T-helper 2 cell treated with Interferon-gamma antibody and Interleukin-4, amounts not matched to agents 100 ng/mL and 5 ng/mL, for 36 hours (primary cell): ENCODE results near the gene PTH1R. TPM values are rescaled to one million over a fixed set of nuclear protein-coding genes. Genes with fewer than 3 reads are reported as not detected.

Experiments used
- intact Hi-C: fragments of 100-400 bp; cut with micrococcal nuclease; formaldehyde crosslinking; loops from one replicate; pipeline ENCODE4 v1.15.1; 2023
- total RNA-seq: library from RNA; stranded (reverse); gene quantifications from 2 replicates; pipeline ENCODE4 v1.2.3, GENCODE V29; 2022

PTH1R gene
- total RNA-seq, 1 donor from 2014 or later: not detected

DNA sequence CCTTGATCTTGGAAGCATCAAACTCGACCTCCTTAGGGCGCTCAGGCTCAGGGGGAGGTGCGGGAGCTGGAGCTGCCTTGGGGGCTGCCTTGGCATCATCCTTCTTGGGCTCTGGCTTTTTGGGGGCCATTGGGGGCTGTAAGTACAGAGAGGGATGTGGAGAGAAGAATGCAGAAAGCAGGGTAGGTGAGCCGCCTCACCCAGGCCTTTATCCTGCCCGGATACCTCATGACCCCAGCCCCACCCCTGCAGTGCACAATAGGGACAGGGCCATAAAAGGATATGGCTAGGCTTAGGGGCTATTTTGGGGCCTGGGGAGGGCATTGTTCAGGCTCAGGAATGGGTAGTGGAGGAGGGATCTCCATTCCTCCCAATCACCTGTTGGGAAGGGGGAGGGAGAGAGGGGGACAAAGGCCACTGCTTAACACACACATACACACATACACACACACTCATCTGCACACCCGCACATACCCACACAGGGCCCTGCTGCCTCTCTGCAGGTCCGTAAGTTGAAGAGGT, 14.2 kb upstream of the PTH1R start, which contains the start of gene MYL3:
MYL3 (minus strand) TSS at position 184 of the 522 bp plus-strand sequence; CDS start at position 130, 54 bp downstream.
- intact Hi-C loops: no loop called here

DNA sequence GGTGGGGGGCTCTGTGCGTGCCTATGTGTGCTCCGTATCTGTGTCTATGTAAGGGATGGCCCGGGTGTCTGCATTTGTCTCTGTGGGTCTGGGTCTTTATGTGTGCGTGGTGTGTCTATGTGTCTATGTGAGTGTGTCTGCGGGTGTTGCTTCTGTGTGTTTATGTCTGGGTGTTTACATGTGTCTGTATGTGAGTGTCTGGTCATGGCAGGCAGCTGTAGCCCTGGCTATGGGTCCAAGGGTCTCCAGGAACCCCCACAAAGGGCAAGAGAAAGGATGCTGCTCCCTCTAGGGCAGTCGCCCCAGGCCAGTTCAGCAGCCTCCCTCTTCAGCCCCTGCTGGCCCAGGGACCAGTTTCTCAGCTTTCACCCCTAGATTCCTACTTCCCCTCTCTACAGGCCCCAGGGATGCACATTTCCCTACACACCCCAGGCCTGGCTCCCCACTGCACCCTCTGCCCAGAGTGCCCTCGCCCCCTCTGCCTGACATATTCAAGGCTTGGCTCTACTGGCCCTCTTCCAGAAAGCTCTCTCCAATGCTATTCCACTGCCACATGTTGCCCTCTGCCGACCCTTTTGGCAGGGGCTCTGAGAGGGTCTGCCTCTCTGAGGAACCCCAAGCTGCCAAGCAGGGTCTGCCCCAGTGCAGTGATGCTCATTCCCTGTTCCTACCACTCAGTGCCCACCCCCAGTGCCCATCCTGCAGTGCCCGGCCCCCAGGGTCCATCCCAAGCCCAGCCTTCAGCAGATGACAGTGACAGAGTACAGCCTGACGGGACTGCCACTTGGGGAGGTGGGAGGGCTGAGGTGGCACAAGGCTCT, 13.2 kb upstream of the PTH1R start:
- intact Hi-C loops: no loop called here

DNA sequence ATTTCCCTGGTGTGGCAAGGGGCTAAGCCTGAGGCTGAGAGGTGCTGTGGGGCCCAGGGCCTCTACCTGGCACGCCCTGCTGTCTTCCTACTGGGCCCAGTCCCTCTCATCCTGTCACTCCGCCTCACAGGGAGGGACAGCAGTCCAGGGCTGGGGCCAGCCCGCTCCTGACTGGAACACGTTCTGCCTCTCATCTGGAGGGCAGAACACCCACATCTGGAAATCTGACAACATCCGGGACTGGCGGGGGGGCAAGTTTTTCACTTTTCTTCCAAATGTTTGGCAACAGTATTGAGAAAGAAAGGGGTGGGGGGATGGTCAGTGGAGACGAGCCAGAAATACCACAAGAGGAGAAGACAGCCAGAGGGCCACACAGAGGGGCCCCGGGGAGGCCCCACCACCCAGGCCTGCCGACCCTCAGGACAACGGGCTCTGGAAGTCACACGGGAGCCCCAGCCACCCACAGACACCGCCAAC, 12.5 kb upstream of the PTH1R start:
- intact Hi-C loops: no loop called here

DNA sequence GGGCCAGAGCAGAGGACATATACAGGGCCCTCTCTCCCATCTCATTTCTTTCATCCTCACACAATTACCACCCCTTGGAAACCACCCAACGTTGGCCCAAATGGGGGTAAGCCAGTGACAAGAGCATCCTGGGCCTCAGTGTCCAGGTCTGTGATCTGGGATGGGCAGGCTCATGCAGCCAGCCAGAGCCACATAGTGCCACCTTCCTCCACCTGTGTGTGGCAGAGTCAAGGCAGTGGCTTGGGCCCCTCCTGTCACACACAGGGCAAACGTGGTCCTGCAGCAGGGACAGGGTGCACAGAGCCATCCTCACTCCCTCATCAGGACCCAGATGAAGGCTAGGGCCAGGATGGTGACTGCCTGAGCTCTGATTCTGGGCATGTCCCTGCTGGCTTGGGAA, 12.0 kb upstream of the PTH1R start:
- intact Hi-C loops: no loop called here

DNA sequence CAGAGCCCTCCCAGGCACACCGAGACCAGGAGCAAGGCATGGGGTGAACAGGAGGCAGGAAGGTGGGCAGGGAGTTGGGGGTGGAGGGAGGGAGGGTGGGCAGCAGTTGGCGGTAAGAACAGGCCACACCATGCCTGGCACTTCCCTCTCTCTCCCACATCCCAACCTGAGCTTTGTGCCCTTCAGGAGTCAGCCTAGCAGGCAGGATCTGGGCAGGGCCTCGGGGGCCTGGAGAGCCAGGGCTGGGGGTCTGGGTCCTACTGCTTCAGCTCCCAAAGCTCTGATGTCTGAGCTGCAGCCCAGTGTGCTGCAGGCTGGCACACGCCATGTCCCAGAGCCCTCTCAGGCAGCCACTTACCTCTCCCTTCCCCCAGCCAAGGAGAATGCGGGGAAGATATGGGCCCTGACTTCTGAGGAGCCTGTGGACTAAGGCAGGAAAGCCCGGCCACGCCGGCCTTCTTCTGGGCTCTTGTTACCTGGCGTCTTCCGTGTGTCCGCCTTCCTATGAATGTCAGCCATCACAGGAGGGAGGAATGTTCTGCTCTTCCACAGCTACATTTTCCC, 11.4 kb upstream of the PTH1R start:
- intact Hi-C loops: loop anchor here (1.0 to 2.0 kb wide), 3 partner anchors 29 to 459 kb away; no protein-coding TSS in a partner anchor

DNA sequence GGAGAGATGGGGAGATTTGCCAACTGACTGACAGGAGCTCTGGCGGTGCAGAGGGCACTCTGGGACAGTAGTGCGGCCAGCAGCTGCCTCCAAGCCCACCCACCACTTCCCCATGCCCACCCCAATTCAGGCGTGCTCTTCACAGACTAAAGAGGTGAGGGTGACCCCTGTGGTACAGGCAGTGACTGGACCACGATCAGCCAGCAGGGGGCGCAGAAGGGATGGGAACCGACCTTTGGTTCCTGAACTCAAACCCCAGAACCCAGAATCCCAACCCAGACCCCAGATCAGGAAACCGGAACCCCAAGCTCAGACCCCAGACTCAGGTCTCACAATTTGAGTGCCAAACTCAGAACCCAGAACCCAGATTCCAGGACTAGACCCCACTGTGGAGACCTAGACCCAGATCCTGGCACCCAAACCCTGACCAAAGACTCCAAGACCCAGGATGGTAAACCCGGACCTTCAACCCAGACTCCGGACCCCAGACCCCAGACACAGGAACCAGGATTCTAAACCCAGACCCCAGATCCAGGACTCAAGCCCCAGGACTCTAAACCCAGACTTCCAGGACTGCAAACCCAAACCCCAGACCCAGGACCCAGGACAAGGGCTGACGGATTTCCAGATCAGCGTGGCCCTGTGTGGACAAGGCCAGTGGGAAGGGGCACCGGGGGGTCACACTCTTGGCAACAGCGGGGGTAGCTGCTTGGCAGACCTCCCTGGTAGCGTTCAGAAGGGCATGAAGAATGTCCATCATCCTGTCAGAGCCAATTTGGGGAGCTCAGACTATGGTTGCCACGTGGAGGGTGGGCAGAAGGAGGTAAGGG, 10.6 kb upstream of the PTH1R start:
- intact Hi-C loops: loop anchor here (1.0 to 2.0 kb wide), 3 partner anchors 28 to 458 kb away; no protein-coding TSS in a partner anchor

DNA sequence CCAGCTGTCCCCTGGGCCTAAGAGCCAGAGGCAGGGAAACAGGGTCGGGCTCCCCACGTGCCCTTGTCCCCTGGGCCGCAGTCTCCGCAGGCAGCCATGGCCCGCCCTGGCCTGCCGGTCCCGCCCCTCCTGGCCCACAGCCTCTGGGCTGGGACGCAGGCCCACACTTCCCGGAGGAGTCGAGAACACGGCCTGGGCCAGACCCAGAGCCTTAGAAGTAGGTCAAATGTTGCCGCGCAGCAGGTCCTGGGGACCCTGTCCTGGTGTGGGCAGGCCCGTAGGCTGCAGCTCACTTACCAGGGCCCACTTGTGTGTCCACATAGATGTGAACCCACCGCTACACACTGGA, 10.0 kb upstream of the PTH1R start:
- intact Hi-C loops: loop anchor here (2.0 kb wide), 1 partner anchor 457 kb away; no protein-coding TSS in a partner anchor

DNA sequence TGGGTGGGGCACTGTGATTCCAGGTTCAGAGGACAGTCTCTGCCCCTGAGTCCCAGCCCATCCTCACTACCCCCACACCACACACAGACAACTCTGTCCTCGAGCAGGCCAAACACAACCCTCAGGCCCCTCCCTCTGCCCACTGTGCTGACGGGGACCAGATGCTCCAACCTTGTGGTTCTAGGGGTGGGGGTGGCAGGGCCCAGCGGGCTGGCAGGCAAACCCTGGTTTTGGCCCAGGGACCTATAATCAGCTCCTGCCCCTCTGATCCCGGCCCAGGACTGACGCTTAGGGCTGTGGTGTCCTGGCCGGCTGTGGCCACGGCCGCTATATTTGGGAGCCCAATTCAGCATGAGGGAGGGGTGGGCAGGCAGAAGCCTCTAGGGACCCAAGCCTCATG, 9.2 kb upstream of the PTH1R start:
- intact Hi-C loops: no loop called here

DNA sequence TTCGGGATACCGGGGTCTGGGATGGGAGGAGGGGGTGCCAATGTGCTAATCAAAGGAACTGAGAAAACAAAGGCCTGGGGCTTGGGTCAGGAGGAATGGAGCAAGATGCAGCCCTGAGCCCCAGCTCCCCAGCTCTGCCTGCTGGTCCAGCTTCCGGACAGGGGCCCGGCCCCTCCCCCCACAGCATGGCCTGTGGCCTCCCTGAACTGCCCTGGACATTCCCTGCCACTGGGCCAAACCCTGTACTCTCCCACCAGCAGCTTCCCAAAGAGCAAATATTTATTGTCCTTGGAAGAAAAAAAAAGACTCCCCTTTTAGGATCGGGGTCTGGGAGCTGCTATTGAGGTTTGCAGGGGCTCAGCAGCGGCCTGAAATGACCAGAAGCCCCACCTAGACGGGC, 8.6 kb upstream of the PTH1R start:
- intact Hi-C loops: no loop called here

DNA sequence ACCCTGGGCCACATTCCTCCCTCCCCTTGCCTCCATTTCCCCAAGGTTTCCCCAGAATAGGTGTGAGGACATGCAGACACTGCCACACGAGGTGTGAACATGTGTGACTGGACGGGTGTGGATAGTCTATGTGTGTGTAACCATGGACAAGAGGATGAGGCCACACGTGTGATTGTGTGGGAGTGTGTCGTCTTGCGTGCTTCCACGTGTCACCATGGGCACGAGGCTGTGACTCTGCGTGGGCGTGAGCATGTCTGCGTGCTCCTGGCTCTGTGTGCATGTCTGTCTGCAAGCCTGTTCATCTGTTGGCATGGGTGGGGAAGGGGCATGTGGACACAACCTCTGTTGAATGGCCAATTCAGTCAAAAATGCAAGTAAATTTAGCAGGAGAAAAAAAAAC, 8.1 kb upstream of the PTH1R start:
- intact Hi-C loops: no loop called here

DNA sequence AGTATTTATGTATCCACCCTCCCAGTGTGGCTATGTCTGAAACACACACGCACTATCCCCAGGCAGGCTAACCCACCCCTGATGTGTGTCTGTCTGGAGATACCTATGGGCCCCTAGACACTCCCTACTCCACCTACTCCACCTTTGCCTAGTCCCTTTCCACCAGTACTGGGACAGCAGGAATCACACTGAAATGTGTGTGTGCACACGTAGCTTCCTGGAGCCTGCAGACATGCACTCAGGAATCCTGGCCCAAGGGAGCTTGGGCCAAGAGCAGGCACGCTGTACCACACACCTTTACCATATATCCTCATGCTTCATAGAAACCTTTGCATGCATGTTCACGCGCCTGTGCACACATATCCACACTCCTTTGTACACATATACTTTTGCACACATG, 6.9 kb upstream of the PTH1R start:
- intact Hi-C loops: no loop called here

DNA sequence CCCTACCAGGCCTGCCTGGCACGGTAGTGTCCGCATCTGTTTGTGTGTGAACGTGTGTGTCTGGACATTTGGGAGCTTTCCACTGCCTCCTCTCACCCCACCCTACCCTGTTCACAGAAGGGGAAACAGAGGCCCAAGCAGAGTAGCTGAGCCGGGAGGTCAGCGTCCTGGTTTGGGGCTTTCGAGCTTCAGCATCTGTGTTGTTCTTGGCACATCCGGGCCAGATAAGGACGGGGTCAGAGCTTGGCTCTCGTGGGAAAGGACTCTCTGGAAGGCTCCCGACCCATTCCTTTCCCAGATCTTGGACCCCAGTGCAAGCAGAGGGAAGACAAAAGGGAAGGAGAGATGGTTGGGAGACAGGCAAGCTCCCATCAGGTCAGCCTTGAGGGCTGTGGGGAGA, 6.3 kb upstream of the PTH1R start:
- intact Hi-C loops: no loop called here

DNA sequence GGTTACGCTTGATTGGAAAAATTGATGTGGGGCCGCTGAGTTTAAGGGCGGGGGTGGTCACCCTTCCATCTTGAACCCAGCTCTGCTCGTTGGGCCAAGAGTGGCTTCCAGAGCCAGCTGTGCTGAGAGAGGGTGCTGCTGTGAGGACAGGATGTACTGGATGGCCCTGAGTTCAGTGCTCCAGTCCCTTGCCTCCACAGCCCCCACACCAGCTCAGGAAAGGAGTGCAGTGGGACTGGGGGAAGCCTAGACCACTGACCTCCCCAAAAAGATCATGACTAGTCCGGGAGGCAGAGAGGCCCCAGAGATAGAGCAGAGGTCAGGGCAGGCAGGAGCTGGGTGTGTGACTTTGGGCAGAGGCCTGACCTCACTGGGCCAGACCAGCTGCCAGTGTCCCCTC, 4.0 kb upstream of the PTH1R start:
- intact Hi-C loops: no loop called here

DNA sequence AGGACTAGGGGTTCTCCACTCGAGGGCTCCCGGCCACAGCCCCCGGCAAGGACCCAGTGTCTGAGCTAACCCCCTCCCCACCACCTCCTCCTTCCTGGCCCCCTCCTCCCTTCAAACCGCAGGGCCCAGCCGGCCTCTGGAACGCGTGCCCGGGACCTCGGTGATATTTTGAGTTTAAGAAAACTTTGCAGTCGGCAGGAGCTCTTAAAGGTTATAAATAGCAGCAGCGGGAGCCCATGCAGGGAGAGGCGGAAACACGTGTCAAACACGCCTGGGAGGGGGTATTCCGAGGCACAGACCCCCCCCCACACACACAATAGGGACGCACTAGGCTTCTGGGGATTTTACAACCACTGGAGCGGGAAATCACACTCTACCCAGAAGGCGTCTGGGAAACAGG, 3.1 kb upstream of the PTH1R start:
- intact Hi-C loops: no loop called here

DNA sequence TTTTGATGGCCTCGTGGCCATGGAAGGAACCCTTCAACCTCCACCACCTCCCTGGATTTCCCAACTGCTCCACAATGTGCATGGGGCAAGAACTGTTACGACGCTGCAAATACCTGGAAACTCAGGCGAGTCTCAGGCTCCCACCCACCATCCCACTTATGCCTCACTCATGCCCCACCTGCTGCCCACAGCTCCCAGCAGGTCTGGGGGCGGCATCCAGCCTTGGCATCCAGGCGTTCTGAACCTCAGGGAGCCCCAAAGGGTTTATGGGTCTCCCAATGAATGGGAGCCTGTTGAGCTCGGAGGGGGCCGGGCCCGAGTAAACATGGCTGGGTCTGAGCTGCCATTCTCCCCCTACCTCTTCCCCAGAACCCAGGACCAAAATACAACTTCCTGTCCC, 2.0 kb upstream of the PTH1R start:
- intact Hi-C loops: no loop called here

DNA sequence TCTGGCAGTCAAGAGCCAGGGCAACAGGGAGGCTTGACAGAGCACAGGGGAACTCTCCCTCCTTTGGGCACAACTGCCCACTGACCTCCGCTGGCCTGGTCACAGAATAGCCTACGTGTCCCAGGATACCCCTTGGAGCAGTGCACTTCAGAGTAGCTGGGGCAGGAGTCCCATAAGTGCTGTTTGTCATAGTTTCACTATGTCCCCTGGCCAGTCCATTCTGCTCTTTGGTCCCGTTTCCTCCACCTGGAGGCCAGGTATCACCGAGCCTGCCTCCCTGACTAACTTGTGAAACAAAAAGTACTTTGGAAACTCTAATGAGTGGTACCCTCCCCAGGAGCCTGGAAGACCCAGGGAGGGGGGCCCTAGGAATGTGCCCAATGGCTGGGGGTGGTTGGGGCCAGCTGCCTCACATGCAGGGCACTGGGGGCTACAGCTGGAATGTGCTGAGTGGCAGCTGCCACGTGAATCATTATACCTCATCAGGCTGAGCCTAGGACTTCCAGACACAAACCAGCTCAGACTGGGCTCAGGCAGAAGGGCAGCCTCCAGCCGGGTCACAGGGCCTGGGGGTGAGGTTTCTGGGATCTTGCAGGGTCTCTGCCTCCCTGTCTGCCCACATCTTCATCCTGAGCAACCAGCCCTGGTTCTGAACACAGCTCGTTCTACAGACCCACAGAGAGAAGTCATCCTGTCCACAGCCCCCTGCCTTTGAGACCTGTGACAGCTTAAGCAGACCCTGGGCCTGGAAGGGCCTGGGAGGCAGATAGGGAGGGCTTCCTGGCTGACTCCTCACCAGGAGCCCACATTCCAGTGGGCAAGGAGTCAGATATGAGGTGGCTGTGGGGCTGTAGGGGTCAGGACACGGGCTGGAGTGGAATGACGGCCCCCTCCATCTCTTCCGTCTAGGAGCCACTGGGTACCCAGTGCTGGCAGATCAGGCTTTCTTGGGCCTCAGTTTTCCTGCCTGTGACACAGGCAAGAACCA, 914 bp upstream of the PTH1R start:
- intact Hi-C loops: no loop called here

DNA sequence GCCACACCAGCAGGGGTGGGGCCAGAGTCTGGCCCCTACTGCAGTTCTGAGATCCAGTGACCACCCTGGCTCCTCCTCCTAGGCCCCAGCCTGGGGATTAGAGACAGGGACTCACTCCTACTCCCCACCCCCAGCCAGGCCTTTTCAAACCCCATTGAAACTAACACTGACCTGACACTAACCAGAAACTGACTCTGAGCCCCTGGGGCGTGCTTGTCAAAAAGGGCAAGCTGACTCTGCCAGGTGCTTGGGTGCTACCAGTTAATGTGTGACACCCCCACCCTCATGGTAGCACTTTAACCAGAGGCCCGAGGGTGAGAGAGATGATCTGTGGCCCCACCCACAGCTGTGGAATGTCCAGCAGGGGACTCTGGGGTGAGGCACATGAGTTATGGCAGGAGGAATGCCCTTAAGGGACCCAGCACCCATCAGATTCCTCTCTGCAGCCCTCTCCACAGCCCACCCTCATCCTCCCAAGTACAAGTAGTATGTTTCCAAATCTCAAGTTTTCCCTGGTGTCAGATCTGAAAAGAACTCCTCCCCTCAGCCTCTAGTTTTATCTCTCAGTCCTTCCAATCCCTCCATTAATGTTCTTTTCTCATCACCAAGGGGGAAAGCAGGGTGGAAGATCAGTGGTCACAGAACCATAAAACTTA, 1.4 kb downstream of the PTH1R start:
- intact Hi-C loops: no loop called here

DNA sequence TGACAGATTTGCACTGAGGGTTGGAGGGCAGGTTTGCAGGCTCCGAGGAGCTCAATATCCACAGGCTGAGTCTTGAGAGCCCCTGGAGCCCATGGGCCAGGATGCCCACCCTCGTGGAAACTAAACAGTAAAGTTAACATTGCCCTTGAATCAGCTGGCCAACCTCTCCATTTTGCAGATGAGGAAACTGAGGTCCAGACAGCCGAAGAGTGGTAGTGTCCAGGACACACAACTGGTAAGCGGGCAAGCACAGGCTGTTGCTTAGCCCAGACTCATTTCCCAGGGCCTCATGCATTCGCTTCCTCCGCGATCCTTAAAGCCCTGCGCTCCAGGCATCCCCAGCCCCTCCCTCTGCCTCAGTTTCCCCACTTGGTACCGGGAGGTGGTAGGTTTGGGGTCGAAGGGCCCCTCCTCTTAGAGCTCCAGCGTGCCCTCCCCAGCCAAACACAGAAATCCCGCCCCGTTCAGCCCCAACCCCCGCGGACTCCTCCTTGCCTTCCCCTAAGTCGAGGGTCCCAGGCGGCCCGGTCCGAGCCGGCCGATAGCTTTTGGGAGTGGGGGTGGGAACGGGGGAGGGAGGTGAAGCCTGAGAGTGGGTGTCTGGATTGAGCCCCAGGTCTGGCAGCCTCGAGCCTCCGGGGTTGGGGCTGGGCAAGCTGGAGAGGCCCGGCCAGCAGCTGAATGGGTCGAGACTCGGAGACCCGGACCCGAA, 3.5 kb downstream of the PTH1R start:
- intact Hi-C loops: no loop called here
